Stimulated activated CD4-positive, alpha-beta T cell treated with anti-CD3 and anti-CD28 coated beads, Interleukin-2, amount 100 ng/mL, for 24 hours (primary cell): Measurements from ENCODE around the gene HCST.

Experiments used
- DNase-seq, 2 donors: peaks; one replicate each; pipeline ENCODE4 v3.0.0-alpha.2; 2020

Gene HCST

DNA sequence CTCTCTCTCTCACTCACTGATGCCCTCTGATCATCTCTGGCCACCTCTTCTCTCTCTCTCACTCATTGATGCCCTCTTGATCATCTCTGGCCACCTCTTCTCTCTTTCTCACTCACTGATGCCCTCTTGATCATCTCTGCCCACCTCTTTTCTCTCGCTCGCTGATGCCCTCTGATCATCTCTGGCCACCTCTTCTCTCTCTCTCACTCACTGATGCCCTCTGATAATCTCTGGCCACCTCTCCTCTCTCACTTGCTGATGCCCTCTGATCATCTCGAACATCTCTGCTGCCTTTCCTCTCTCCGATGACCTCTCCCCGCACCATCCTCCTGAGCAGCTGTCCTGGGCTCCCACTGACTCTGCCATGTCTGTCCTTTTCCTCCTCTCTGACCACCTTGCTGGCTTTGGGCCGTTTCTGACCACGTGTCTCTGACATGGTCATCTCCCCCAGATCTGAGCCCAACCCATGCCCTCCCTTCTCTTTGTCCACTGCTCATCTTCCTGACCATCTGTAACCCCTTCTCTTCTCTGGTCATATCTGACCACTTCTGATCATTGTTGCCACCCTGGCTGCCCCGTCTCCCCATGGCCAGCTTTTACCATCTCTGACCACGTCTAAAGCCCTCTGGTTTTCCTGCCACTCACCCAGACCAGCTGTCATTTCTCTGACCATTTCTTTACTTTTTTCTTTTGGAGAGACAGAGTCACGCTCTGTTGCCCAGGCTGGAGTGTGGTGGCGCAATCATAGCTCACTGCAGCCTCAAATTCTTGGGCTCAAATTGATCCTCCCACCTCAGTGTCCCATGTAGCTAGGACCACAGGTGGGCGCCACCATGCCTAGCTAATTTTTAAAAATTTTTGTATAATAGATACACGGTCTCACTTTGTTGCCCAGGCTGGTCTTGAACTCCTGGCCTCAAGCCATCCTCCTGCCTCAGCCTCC is 36.2 kb downstream of the HCST start:
- no peak for DNase-seq

DNA sequence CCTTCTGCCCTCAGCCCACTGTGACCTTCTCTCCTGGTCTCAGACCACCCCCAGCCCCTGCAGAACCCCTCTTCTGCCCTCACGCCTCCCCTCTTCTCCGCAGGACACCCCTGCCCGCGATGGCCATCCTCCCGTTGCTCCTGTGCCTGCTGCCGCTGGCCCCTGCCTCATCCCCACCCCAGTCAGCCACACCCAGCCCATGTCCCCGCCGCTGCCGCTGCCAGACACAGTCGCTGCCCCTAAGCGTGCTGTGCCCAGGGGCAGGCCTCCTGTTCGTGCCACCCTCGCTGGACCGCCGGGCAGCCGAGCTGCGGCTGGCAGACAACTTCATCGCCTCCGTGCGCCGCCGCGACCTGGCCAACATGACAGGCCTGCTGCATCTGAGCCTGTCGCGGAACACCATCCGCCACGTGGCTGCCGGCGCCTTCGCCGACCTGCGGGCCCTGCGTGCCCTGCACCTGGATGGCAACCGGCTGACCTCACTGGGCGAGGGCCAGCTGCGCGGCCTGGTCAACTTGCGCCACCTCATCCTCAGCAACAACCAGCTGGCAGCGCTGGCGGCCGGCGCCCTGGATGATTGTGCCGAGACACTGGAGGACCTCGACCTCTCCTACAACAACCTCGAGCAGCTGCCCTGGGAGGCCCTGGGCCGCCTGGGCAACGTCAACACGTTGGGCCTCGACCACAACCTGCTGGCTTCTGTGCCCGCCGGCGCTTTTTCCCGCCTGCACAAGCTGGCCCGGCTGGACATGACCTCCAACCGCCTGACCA is 37.2 kb downstream of the HCST start:
- no peak for DNase-seq

DNA sequence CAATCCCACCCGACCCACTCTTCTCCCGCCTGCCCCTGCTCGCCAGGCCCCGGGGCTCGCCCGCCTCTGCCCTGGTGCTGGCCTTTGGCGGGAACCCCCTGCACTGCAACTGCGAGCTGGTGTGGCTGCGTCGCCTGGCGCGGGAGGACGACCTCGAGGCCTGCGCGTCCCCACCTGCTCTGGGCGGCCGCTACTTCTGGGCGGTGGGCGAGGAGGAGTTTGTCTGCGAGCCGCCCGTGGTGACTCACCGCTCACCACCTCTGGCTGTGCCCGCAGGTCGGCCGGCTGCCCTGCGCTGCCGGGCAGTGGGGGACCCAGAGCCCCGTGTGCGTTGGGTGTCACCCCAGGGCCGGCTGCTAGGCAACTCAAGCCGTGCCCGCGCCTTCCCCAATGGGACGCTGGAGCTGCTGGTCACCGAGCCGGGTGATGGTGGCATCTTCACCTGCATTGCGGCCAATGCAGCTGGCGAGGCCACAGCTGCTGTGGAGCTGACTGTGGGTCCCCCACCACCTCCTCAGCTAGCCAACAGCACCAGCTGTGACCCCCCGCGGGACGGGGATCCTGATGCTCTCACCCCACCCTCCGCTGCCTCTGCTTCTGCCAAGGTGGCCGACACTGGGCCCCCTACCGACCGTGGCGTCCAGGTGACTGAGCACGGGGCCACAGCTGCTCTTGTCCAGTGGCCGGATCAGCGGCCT is 37.9 kb downstream of the HCST start:
- DNase-seq, result no peak

DNA sequence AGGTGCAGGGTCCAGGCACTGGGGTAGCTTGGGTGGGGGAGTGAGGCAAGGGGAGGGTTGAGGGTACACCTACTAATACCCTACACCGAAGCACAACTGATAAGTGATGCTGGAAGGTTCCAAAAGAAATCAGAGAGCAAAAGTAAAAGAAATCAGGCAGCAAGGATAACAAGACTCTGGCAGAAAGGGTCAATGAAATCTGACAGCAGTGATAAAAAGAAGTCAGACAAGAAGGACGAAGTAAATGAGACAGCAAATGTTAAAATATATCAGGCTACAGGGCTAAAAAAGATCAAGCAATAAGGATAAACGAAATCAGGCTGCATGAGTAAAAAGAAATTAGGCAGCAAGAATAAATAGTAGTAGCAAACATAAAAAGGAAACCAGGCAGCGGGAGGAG is 38.5 kb downstream of the HCST start:
- DNase-seq, result no peak

DNA sequence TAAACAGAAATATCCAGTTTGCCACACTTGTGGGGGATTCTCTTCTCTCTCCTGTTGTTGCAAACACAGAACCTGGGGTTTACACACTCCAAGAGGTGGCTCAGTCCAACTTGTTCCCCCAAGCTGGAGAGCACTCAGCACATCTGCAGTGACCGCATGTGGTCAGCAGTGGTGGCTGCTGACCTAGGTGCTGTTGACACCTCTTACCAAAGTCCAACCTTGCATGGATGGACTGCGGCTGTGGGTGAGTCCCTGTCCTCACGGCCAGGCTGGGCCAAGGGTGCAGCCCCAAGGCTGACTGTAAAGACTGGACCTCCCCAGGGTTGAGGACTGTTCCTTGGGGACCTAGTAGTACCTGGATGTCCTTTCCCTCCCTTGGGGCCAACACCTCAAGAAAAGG is 39.9 kb downstream of the HCST start:
- no peak for DNase-seq

DNA sequence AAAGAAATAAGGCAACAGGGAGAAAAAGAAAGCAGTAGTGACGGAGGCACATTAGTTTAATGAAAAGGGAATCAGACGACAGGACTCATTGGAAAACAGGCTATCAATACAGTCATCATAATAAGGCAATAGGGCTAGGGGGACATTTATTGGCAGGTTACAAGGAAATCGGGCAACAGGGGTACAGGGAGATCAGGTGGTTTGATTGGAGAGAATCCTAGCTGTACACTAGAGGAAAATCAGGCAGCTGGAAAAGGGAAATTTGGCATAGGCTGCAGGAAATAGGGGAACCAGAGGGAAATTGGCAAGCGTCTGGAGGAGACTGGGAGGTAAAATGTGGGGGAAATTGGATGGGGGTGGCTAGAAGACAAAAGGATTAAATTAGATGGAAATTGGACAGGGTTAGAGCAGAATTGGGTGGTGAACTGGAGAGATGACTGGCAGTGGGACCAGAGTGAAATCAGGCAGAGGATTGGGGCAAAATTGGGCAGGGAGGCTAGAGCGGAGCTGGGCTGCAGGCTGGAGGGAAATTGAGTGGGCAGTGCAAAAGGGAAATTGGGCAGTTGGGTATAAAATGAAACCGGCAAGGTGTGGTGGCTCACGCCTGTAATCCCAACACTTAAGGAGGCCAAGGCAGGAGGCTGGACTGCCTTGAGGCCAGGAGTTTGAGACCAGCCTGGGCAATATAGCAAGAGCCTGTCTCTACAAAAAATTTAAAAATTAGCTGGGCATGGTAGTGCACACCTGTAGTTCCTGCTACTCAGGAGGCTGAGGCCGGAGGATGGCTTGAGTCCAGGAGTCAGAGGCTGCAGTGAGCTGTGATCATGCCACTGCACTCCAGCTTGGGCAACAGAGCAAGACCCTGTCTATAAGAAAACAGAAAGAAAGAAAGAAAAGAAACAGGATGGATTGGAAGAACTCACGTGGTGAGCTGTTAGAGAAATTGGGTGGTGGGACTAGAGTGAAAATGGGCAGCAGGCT is 41.3 kb downstream of the HCST start:
- no peak for DNase-seq

DNA sequence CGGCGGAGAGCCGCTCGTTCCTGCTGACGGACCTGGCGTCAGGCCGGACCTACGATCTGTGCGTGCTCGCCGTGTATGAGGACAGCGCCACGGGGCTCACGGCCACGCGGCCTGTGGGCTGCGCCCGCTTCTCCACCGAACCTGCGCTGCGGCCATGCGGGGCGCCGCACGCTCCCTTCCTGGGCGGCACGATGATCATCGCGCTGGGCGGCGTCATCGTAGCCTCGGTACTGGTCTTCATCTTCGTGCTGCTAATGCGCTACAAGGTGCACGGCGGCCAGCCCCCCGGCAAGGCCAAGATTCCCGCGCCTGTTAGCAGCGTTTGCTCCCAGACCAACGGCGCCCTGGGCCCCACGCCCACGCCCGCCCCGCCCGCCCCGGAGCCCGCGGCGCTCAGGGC is 42.2 kb downstream of the HCST start:
- DNase-seq, result no peak

DNA sequence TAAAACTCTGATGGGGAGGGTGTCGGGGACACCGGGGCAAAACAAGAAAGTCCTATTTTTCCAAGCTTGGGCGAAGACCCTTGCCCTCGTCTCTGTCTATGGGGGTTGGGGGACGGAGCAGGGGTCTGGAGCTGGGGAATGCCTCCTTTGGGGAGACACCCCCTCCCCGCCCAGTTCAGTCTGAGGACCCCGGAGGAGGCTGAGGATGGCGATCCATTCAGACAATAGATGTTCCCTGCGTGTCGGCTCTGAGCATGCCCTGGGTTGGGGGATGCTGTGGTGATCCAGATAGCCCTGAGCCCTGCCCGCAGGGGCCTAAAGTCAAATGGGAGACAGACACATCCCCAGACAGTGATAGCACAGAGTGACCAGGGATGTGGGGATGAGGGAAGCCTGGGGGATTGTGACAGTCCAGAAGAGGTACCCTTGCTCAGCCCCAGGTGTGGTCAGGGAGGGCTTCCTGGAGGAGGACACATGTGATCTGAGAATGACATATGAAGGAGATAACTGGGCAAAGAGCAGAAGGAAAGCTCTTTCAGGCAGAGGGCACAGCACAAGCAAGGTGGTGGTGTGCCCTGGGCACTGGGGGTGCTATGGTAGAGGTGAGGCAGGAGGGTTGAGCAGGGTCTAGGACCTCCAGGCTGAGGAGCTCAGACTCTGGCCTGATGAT is 42.9 kb downstream of the HCST start:
- no peak for DNase-seq

DNA sequence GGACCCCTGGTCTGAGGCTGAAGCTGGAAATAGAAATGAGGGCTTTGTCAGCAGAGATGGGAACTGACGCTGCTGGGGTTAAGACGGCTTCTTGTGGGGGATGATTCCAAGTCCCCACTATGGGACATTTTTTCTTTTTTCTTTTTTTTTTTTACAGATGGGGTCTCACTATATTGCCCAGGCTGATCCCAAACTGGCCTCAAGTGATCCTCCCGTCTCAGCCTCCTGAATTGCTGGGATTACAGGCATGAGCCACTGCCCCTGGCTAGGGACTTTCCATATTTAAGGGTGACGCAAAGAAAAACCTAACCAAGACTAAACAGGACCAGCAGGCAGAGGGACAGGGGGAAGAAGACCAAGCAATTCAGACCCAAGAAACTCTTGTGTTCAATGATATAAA is 43.9 kb downstream of the HCST start:
- no peak for DNase-seq

DNA sequence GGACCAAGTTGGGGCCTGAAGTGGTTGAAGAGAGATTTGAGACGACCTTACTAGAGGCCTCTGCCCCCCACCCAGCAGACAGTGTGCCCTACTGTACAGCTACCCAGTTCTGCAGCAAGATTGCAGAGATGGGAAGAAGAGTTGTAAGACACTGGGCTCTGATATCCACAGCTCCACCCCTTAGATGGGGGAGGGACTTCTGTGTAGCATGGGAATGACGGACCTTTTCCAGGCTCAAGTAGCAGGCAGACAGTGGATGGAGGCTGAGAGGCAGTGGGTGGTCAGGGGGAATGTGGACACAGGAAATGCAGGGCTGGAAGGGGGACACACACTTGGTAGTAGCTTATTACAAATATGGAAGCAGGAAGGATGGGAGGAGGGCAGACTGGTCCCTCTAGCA is 46.8 kb downstream of the HCST start:
- no peak for DNase-seq
